HepG2 (cell line): ENCODE results near the gene MINDY2. TPM values are rescaled to one million over a fixed set of nuclear protein-coding genes. Genes with fewer than 3 reads are reported as not detected.

ENCODE experiments used
- ATAC-seq: fragments of 200-7000 bp; cut with Tn5 transposase; 3 replicates; pipeline ENCODE4 v1.9.1; 2020; ENCODE audit warnings: mild to moderate bottlenecking, moderate library complexity
- BruUV-seq: library from RNA; stranded (reverse); fragments of 400-500 nt; replicated peaks from 2 replicates; lab custom pipeline; 2021; lab: Mats Ljungman, UMichigan
- CTCF ChIA-PET: fragments of 300-600 bp; formaldehyde crosslinking; extraction: SDS; loops from one replicate; lab custom pipeline; 2021; ENCODE audit warnings: low total read pairs, inconsistent platforms, low intra/inter-chr PET ratio; lab: Yijun Ruan, JAX
- POLR2A ChIA-PET: fragments of 350-600 bp; sonication (Branson Sonifier 250); formaldehyde crosslinking; loops from one replicate; lab custom pipeline; 2020; ENCODE audit warnings: antibody characterized with exemption, inconsistent platforms; lab: Yijun Ruan, JAX
- DNase-seq: peaks from one replicate; pipeline ENCODE4 v3.0.0-alpha.2; 2015; ENCODE audit warnings: low spot score
- FAIRE-seq: peaks from 3 replicates; lab custom pipeline; 2011; peaks lifted over from hg19 to GRCh38; lab: Jason Lieb, UNC
- H2AFZ ChIP-seq: one replicate; pipeline ENCODE4 v1.6.1; 2011; ENCODE audit warnings: low read length, inconsistent platforms
- H3K27ac ChIP-seq: fragments of 300-600 bp; 3 replicates; pipeline ENCODE4 v1.8.0; 2011; ENCODE audit warnings: mixed run types, mild to moderate bottlenecking, mixed read lengths, low read length, inconsistent platforms; ENCODE audit not compliant: insufficient read depth; ENCODE audit errors: extremely low read length
- H3K27me3 ChIP-seq, 2 experiments: fragments of 200-600 bp in 1 of 2; 2 replicates in 1 of 2; 3 replicates in 1 of 2; pipeline versions ENCODE4 v1.6.0 to v1.8.0; 2011; ENCODE audit warnings: low read length in 2 of 2, mild to moderate bottlenecking in 2 of 2, moderate library complexity in 2 of 2, inconsistent platforms in 1 of 2; ENCODE audit not compliant: insufficient read depth in 2 of 2, control insufficient read depth in 1 of 2
- H3K36me3 ChIP-seq, 2 experiments: fragments of 200-600 bp in 1 of 2; replicated peaks in 1 of 2; 2 replicates in 1 of 2; 3 replicates in 1 of 2; pipeline versions ENCODE4 v1.5.1 to v1.8.0; 2011; ENCODE audit warnings: low read length in 2 of 2, inconsistent platforms in 1 of 2; ENCODE audit not compliant: insufficient read depth in 2 of 2, control insufficient read depth in 1 of 2
- H3K4me1 ChIP-seq: 2 replicates; pipeline ENCODE4 v1.5.1; 2012; ENCODE audit warnings: low read length, inconsistent platforms; ENCODE audit not compliant: insufficient read depth
- H3K4me2 ChIP-seq: 2 replicates; pipeline ENCODE4 v1.6.0; 2011; ENCODE audit warnings: low read depth, low read length, inconsistent platforms
- H3K4me3 ChIP-seq, 3 experiments: fragments of 200-600 bp in 1 of 3; sonication (generic), shearing (Covaris generic) in 1 of 3; replicated peaks in 1 of 3; 2 replicates each; pipeline ENCODE4 v1.5.1; 2011 to 2016; ENCODE audit warnings: low read length in 3 of 3, inconsistent platforms in 2 of 3, low read depth in 2 of 3, mild to moderate bottlenecking in 2 of 3, control low read depth in 1 of 3, mixed read lengths in 1 of 3; ENCODE audit not compliant: insufficient read depth in 1 of 3
- H3K79me2 ChIP-seq: one replicate; pipeline ENCODE4 v1.6.1; 2011; ENCODE audit warnings: low read length, inconsistent platforms; ENCODE audit not compliant: insufficient read depth
- H3K9ac ChIP-seq: 2 replicates; pipeline ENCODE4 v1.6.0; 2011; ENCODE audit warnings: mild to moderate bottlenecking, low read depth, low read length, inconsistent platforms; ENCODE audit not compliant: insufficient read depth
- H3K9me3 ChIP-seq: 2 replicates; pipeline ENCODE4 v1.5.1; 2012; ENCODE audit warnings: mild to moderate bottlenecking, low read length
- H4K20me1 ChIP-seq: 2 replicates; pipeline ENCODE4 v1.6.0; 2011; ENCODE audit warnings: inconsistent platforms, mild to moderate bottlenecking, low read length, moderate library complexity; ENCODE audit not compliant: insufficient read depth
- ARID2 ChIP-seq: sonication (generic); formaldehyde crosslinking; IDR thresholded peaks from 2 replicates; pipeline ENCODE4 v1.8.1; 2022; ENCODE audit warnings: mild to moderate bottlenecking, missing genetic modification reagents, borderline replicate concordance
- ATAD3A ChIP-seq: sonication (generic); formaldehyde crosslinking; IDR thresholded peaks from 2 replicates; pipeline ENCODE4 v1.4.0; 2020; ENCODE audit warnings: missing genetic modification reagents
- ATF7-NPFF ChIP-seq: sonication (generic); formaldehyde crosslinking; IDR thresholded peaks from 2 replicates; pipeline ENCODE4 v1.8.1; 2023; ENCODE audit warnings: mild to moderate bottlenecking, low read depth, missing genetic modification reagents, moderate library complexity
- GTF2F1 ChIP-seq: fragments of 150-350 bp; IDR thresholded peaks from 2 replicates; pipeline ENCODE4 v1.6.1; 2014; ENCODE audit warnings: low read length
- HNRNPK ChIP-seq: fragments of 200-400 bp; formaldehyde crosslinking; IDR thresholded peaks from 2 replicates; pipeline ENCODE4 v1.6.1; 2018; ENCODE audit warnings: low read length, low read depth, moderate library complexity, mild to moderate bottlenecking; ENCODE audit not compliant: poor library complexity, severe bottlenecking
- NFE2 ChIP-seq: sonication (generic); formaldehyde crosslinking; IDR thresholded peaks from 2 replicates; pipeline ENCODE4 v1.4.0; 2020; ENCODE audit warnings: missing genetic modification reagents
- PHF8 ChIP-seq: sonication (generic); formaldehyde crosslinking; IDR thresholded peaks from 2 replicates; pipeline ENCODE4 v1.5.0; 2020; ENCODE audit warnings: missing genetic modification reagents
- RCOR2 ChIP-seq: IDR thresholded peaks from 2 replicates; pipeline ENCODE4 v1.6.1; 2016; ENCODE audit warnings: missing biosample characterization, missing genetic modification reagents
- TCF12 ChIP-seq, 2 experiments: fragments of 450-650 bp in 1 of 2; sonication (generic) in 1 of 2; formaldehyde crosslinking in 1 of 2; IDR thresholded peaks; 2 replicates each; pipeline versions ENCODE4 v1.6.1 to v1.8.0; 2017 to 2022; ENCODE audit warnings: antibody characterized with exemption in 1 of 2, mild to moderate bottlenecking in 1 of 2, missing genetic modification reagents in 1 of 2, moderate library complexity in 1 of 2
- ZFAT ChIP-seq: sonication (generic); formaldehyde crosslinking; conservative IDR thresholded peaks from 2 replicates; pipeline ENCODE4 v1.8.1; 2023; ENCODE audit warnings: missing genetic modification reagents, inconsistent platforms
- ZKSCAN1 ChIP-seq: fragments of 150-350 bp; IDR thresholded peaks from 2 replicates; pipeline ENCODE4 v1.6.1; 2014; ENCODE audit warnings: low read length
- ZNF354B ChIP-seq: sonication (generic); formaldehyde crosslinking; IDR thresholded peaks from 2 replicates; pipeline ENCODE4 v1.8.0; 2022; ENCODE audit warnings: mild to moderate bottlenecking, missing genetic modification reagents
- ZNF430 ChIP-seq: sonication (generic); formaldehyde crosslinking; IDR thresholded peaks from 2 replicates; pipeline ENCODE4 v1.9.0; 2021; ENCODE audit warnings: mild to moderate bottlenecking, missing genetic modification reagents
- ZNF570 ChIP-seq: sonication (generic); formaldehyde crosslinking; IDR thresholded peaks from 2 replicates; pipeline ENCODE4 v1.4.0; 2020; ENCODE audit warnings: mild to moderate bottlenecking, missing genetic modification reagents, borderline replicate concordance
- ZSCAN20 ChIP-seq: sonication (generic); formaldehyde crosslinking; IDR thresholded peaks from 2 replicates; pipeline ENCODE4 v1.4.0; 2020; ENCODE audit warnings: missing genetic modification reagents, mild to moderate bottlenecking, borderline replicate concordance
- WGBS: methylation state at CpG from one replicate; pipeline ENCODE4 v1.1.6; 2017; ENCODE audit warnings: low lambda C conversion rate; 5-methylcytosine and 5-hydroxymethylcytosine counted together
- in situ Hi-C: cut with HindIII; loops from 2 replicates; pipeline ENCODE4 v1.10.0; 2017; ENCODE audit warnings: low pct_unique_long_range_greater_than_20kb; ENCODE audit not compliant: extremely low pct_ligation_motif_present
- intact Hi-C: fragments of 100-400 bp; cut with micrococcal nuclease; formaldehyde crosslinking; loops from one replicate; pipeline ENCODE4 v1.10.0; 2022; ENCODE audit not compliant: unreplicated experiment
- polyA plus RNA-seq, 8 experiments: library from polyadenylated mRNA; depleted of rRNA in 3 of 8; stranded (reverse) in 7 of 8; unstranded in 1 of 8; fragments of >200 nt; fragmentation: Illumina TruSeq in 4 of 8; extraction: Trizol in 4 of 8; gene quantifications; 2 replicates each; pipeline versions ENCODE4 v1.2.1 to v1.2.3, GENCODE V29; 2011 to 2016; ENCODE audit warnings: low read depth in 4 of 8, missing spikeins in 1 of 8, mixed read lengths in 1 of 8; ENCODE audit not compliant: insufficient read depth in 1 of 8
- total RNA-seq, 5 experiments: library from RNA; depleted of rRNA; stranded (reverse); fragments of >200 nt; fragmentation: Illumina TruSeq; extraction: Trizol; gene quantifications; 2 replicates each; pipeline ENCODE4 v1.2.3, GENCODE V29; 2016; ENCODE audit warnings: low read depth in 1 of 5
- TF ChIP-seq, protein P1 (sequence below): sonication (generic); formaldehyde crosslinking; IDR thresholded peaks from 2 replicates; pipeline ENCODE4 v1.8.1; 2023; ENCODE audit warnings: missing genetic modification reagents, mild to moderate bottlenecking, borderline replicate concordance
- TF ChIP-seq, protein P2 (sequence below): IDR thresholded peaks from 2 replicates; pipeline ENCODE4 v1.6.1; 2016; ENCODE audit warnings: missing biosample characterization, missing genetic modification reagents, low read depth
- TF ChIP-seq, protein P3 (sequence below): sonication (generic); formaldehyde crosslinking; IDR thresholded peaks from 2 replicates; pipeline ENCODE4 v1.5.0; 2020; ENCODE audit warnings: mild to moderate bottlenecking, missing genetic modification reagents, borderline replicate concordance

MINDY2 gene
- total and polyA plus RNA-seq, 2 of the 13 experiments (the other 11 are each of a cell fraction or from before 2014, with no cell fraction given), result 7.2 to 12.6 TPM

DNA sequence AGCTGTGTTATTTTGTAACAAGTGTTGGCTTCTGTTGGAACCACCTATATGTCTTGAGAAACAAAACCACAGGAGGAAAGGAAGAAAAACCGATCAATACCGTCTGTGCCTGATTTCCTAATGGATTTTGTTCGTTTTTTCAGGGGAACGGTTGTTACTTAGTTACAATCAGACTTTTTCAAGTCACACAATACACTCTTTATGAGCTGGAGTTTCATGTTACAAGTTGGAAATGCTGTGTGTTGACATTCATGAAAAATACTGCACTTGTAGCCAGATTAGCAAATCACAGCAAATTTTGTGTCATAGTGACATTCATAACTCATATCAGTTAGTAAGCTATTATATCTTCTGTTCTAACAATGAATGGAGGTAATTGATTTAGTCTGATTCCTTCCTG lies 83.5 kb downstream of the MINDY2 start:
- FAIRE-seq (no peak), DNase-seq (no peak), ATAC-seq (no peak)
- Histone ChIP-seq H3K9me3 (no peaks in the 10 kb centered on the region), H2AFZ (no peak overlapping the region), H3K4me1 (peaks cover 4% of the 10 kb centered on the region; the same call in 1 of the 2 replicates), H3K36me3 (peaks cover 4 to 7% of the 10 kb centered on the region in 2 experiments; a peak in 4 of 5 replicates), H3K27me3 (no peaks in the 10 kb centered on the region), H4K20me1 (no peaks in the 10 kb centered on the region), H3K4me3 (no peak overlapping the region), H3K79me2 (no peaks in the 10 kb centered on the region), H3K9ac (no peak overlapping the region), H3K27ac (no peak overlapping the region), H3K4me2 (no peak overlapping the region)
- in situ Hi-C loops (no loop called here), intact Hi-C loops (no loop called here)
- no TSS peak for BruUV-seq
- WGBS, result 90% methylated on average over 4 of the region's 4 CpGs
- ChIA-PET CTCF (no interaction called here), POLR2A (interaction anchor here (1.1 kb wide), 1 partner anchor 10 kb away, joined by 4 read pairs; no protein-coding TSS in a partner anchor)
- no peak for TF ChIP-seq NFE2
- TF ChIP-seq ZNF570, result no peak
- no peak for TF ChIP-seq TCF12 (IDR thresholded peaks at IDR 0.05)
- TF ChIP-seq TCF12 (CRISPR knock-in tag; IDR thresholded peaks at IDR 0.05), result no peak
- no peak for TF ChIP-seq ZSCAN20 (CRISPR knock-in tag)
- no peak for TF ChIP-seq ZNF354B (CRISPR knock-in tag)
- TF ChIP-seq, protein P1, sequence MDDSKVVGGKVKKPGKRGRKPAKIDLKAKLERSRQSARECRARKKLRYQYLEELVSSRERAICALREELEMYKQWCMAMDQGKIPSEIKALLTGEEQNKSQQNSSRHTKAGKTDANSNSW, result no peak
- no peak for TF ChIP-seq RCOR2 (CRISPR knock-in tag)
- no peak for TF ChIP-seq ZFAT
- no peak for TF ChIP-seq GTF2F1
- TF ChIP-seq ARID2 (CRISPR knock-in tag), result no peak
- TF ChIP-seq ZKSCAN1, result no peak
- TF ChIP-seq ATAD3A, result no peak
- no peak for TF ChIP-seq PHF8 (CRISPR knock-in tag)
- TF ChIP-seq, protein P2, sequence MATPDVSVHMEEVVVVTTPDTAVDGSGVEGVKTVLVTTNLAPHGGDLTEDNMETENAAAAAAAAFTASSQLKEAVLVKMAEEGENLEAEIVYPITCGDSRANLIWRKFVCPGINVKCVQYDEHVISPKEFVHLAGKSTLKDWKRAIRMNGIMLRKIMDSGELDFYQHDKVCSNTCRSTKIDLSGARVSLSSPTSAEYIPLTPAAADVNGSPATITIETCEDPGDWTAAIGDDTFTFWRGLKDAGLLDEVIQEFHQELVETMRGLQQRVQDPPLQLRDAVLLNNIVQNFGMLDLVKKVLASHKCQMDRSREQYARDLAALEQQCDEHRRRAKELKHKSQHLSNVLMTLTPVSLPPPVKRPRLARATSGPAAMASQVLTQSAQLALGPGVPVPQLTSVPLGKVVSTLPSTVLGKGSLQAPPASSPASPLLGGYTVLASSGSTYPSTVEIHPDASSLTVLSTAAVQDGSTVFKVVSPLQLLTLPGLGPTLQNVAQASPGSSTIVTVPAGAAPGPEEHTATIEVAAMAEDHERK (CRISPR knock-in tag), result no peak
- TF ChIP-seq, protein P3, sequence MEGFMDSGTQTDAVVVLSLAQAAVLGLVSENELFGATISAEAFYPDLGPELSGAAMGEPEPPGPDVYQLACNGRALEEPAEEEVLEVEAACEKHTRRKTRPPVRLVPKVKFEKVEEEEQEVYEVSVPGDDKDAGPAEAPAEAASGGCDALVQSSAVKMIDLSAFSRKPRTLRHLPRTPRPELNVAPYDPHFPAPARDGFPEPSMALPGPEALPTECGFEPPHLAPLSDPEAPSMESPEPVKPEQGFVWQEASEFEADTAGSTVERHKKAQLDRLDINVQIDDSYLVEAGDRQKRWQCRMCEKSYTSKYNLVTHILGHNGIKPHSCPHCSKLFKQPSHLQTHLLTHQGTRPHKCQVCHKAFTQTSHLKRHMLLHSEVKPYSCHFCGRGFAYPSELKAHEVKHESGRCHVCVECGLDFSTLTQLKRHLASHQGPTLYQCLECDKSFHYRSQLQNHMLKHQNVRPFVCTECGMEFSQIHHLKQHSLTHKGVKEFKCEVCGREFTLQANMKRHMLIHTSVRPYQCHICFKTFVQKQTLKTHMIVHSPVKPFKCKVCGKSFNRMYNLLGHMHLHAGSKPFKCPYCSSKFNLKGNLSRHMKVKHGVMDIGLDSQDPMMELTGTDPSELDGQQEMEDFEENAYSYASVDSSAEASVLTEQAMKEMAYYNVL (CRISPR knock-in tag), result no peak
- TF ChIP-seq ATF7-NPFF, result no peak
- TF ChIP-seq ZNF430 (CRISPR knock-in tag), result no peak
- TF ChIP-seq HNRNPK, result no peak
